Neural crest cell (in vitro differentiated cells): Measurements from ENCODE around the gene ZNF335. TPM values are rescaled to one million over a fixed set of nuclear protein-coding genes. Genes with fewer than 3 reads are reported as not detected.
"Not testable (repeated sequence)": the region's sequence is repeated elsewhere in the genome, so short reads cannot be mapped to it uniquely, and the experiment has no call there.

Source experiments
- DNase-seq: peaks from one replicate; pipeline ENCODE4 v3.0.0; 2021; ENCODE audit warnings: low read depth, mixed read lengths, low spot score
- H3K27ac Mint-ChIP-seq: one replicate; pipeline ENCODE4 v1.8.0; 2021; ENCODE audit warnings: mild to moderate bottlenecking, mixed read lengths; ENCODE audit not compliant: unreplicated experiment
- H3K27me3 Mint-ChIP-seq: 2 replicates; pipeline ENCODE4 v1.8.0; 2021; ENCODE audit warnings: low read depth, mild to moderate bottlenecking, mixed read lengths
- H3K36me3 Mint-ChIP-seq: 2 replicates; pipeline ENCODE4 v1.8.0; 2021; ENCODE audit warnings: low read depth, mild to moderate bottlenecking, mixed read lengths
- H3K4me1 Mint-ChIP-seq: 2 replicates; pipeline ENCODE4 v1.8.0; 2021; ENCODE audit warnings: mixed read lengths
- H3K4me3 Mint-ChIP-seq: one replicate; pipeline ENCODE4 v1.8.0; 2021; ENCODE audit warnings: mild to moderate bottlenecking, mixed read lengths
- H3K9me3 Mint-ChIP-seq: 2 replicates; pipeline ENCODE4 v1.8.0; 2021; ENCODE audit warnings: mixed read lengths
- CTCF ChIP-seq: fragments of 200-600 bp; sonication (generic); conservative IDR thresholded peaks from 2 replicates; pipeline ENCODE4 v1.5.0; 2021; ENCODE audit warnings: antibody characterized with exemption, mild to moderate bottlenecking
- total RNA-seq: library from RNA; stranded (reverse); gene quantifications from 2 replicates; pipeline ENCODE4 v1.2.1, GENCODE V29; 2021

ZNF335 gene
- total RNA-seq, 1 donor from 2014 or later: 24.8 TPM

DNA sequence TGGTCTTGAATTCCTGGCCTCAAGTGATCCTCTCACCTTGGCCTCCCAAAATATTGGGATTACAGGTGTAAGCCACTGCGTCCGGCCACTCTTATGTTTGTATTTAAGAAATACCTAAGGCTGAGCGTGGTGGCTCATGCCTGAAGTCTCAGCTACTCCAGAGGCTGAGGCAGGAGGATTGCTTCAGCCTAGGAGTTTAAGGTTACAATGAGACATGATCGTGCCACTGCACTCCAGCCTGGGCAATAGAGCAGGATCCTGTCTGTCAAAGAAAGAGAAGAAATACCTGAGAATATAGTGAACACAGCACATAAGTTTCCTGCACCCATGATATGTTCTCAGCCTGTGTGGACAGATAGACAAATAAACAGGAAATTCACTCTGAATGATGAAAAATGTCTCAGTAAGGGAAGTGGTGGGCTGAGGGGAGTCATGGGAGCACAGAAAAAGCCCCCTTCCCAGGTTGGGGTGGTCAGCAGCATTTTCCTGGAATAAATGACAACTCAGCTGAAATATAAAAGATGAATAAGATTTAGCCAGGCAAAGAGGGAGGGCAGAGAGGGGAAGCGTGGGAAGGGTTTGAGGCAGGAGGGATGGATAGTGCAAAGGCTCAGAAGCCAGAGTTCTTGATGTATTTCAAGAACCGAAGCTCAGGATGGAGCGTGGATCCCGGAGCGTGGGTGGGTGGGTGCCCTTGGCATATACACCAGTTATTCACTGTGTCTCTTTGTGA is 22.9 kb upstream of the ZNF335 start:
- Mint-ChIP-seq H3K27me3 (peaks cover 37% of the 10 kb centered on the region), H3K36me3 (no peaks in the 10 kb centered on the region), H3K4me1 (no peaks in the 10 kb centered on the region), H3K9me3 (no peaks in the 10 kb centered on the region), H3K27ac (no peak overlapping the region), H3K4me3 (no peak overlapping the region)
- TF ChIP-seq CTCF: no peak
- no peak for DNase-seq

DNA sequence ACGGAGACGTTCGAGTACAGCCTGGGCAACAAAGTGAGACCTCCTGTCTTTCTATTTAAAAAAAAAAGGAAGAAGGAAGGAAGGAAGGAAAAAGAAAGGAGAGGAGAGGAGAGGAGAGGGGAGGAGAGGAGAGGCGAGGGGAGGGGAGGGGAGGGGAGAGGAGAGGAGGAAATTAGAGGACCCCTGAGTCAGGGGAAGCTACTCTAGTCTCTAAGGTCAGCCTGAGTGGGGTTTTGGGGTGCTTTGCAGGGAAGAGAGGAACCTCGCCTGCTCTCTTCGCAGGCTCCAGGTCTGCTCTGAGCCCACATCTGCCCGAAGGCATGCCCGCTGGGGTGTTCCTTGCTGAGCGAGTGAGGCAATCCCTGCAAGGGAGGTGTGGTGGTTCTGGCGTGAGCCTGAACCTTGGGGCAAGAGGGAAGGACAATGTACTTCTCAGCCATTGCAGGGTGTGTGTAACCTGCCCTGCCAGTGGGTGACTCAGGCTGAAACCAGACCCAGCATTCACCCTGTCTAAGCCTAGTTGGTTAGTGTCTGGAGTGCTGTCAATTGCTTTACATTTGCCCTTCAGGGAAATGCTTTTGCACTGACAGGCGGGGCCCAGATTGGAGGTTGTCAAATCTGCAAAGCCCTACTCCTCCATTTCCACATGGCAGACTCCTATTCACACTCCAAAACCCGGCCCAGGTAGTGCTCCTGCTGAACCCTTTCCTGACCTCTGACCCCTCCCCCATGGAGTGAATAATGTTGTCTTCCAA is 21.4 kb upstream of the ZNF335 start:
- no peaks in the 10 kb centered on the region for H3K36me3 Mint-ChIP-seq
- no peaks in the 10 kb centered on the region for H3K4me1 Mint-ChIP-seq
- no peak for DNase-seq
- no peaks in the 10 kb centered on the region for H3K9me3 Mint-ChIP-seq
- no peak overlapping the region for H3K4me3 Mint-ChIP-seq
- no peak for TF ChIP-seq CTCF
- peaks cover 40% of the 10 kb centered on the region for H3K27me3 Mint-ChIP-seq
- H3K27ac Mint-ChIP-seq: no peak overlapping the region

- Mint-ChIP-seq H3K4me3 (no peak overlapping the region), H3K27ac (no peak overlapping the region), H3K27me3 (peaks cover 35% of the 10 kb centered on the region), H3K36me3 (no peaks in the 10 kb centered on the region), H3K9me3 (no peaks in the 10 kb centered on the region), H3K4me1 (no peaks in the 10 kb centered on the region)
- no peak for TF ChIP-seq CTCF
- no peak for DNase-seq
Observed at GRCh38 chr20:45991616-45992015, 19.6 kb upstream of the ZNF335 start.

- peaks cover 32% of the 10 kb centered on the region for H3K27me3 Mint-ChIP-seq
- H3K9me3 Mint-ChIP-seq, H3K4me3 Mint-ChIP-seq, H3K36me3 Mint-ChIP-seq, H3K27ac Mint-ChIP-seq, H3K4me1 Mint-ChIP-seq, DNase-seq: not testable (repeated sequence)
Observed at GRCh38 chr20:45988830-45989229, 16.8 kb upstream of the ZNF335 start.

DNA sequence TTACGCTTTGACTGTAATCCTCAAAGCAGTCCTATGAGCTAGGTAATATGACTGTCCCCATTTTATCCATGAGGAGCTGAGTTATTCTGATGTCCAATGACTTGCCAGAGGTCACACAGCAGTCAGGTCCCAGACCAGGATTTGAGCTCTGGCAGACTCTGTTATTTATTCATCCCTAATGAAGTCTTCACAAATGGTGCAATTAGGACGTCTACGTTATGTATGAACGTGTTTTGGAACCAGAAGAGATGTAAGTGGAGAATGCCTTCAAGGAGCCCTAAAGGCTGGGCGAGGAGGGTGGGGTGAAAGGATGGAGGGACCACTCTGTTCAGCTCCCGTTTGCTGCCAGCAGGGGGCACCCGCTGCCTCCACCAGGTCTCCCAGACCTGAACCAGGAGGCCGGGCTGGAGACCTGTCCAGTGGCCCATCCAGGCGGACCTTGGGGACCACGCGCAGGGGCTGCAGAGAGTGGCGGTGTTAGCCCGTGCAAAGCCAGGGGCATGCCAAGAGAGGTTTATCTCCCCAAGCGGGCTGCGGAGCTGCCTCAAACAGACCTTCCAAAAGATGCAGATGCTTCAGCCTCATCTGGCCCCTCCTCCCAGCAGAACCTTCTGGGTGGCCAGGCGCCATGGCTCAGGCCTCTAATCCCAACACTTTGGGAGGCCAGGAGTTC is 15.2 kb upstream of the ZNF335 start:
- TF ChIP-seq CTCF: peak; percentile 85
- no peaks in the 10 kb centered on the region for H3K4me1 Mint-ChIP-seq
- H3K27me3 Mint-ChIP-seq: peaks cover 34% of the 10 kb centered on the region
- no peaks in the 10 kb centered on the region for H3K36me3 Mint-ChIP-seq
- DNase-seq: peak; percentile 78
- H3K9me3 Mint-ChIP-seq: no peaks in the 10 kb centered on the region
- no peak overlapping the region for H3K27ac Mint-ChIP-seq
- no peak overlapping the region for H3K4me3 Mint-ChIP-seq
